Prostate gland (tissue), 2 donors: ENCODE measurements around the gene NCOA1. TPM values are rescaled to one million over a fixed set of nuclear protein-coding genes. Genes with fewer than 3 reads are reported as not detected.

Source experiments
- DNase-seq: peaks from one replicate; pipeline ENCODE4 v3.0.0-alpha.2; 2019; ENCODE audit warnings: low spot score
- H3K27ac ChIP-seq, 2 donors: fragments of 200-600 bp; sonication (generic); 2 replicates each; pipeline ENCODE4 v1.5.1; 2017 to 2019
- H3K27me3 ChIP-seq: fragments of 200-600 bp; sonication (generic); replicated peaks from 2 replicates; pipeline ENCODE4 v1.5.1; 2019; ENCODE audit not compliant: insufficient read depth
- H3K36me3 ChIP-seq, 2 donors: fragments of 200-600 bp; sonication (generic); 1 replicate in 1 of 2; 2 replicates in 1 of 2; pipeline versions ENCODE4 v1.5.1 to v1.8.1; 2017 to 2019
- H3K4me1 ChIP-seq: fragments of 200-600 bp; sonication (generic); replicated peaks from 2 replicates; pipeline ENCODE4 v1.5.1; 2019
- H3K4me3 ChIP-seq, 2 donors: fragments of 200-600 bp; sonication (generic); 2 replicates each; pipeline ENCODE4 v1.5.1; 2017 to 2019
- H3K9me3 ChIP-seq: fragments of 200-600 bp; sonication (generic); 2 replicates; pipeline ENCODE4 v1.5.1; 2017
- CTCF ChIP-seq, 4 experiments: fragments of 200-600 bp in 2 of 4; fragments of 450-650 bp in 2 of 4; sonication (generic) in 2 of 4; IDR thresholded peaks; 1 replicate in 3 of 4; 2 replicates in 1 of 4; pipeline ENCODE4 v1.5.1; 2016 to 2019; ENCODE audit warnings: antibody characterized with exemption in 4 of 4, mild to moderate bottlenecking in 2 of 4, moderate library complexity in 2 of 4
- POLR2A ChIP-seq: fragments of 450-650 bp; IDR thresholded peaks from one replicate; pipeline ENCODE4 v1.6.1; 2016; ENCODE audit warnings: antibody characterized with exemption, mild to moderate bottlenecking
- POLR2AphosphoS5 ChIP-seq: sonication (generic); formaldehyde crosslinking; IDR thresholded peaks from one replicate; pipeline ENCODE4 v1.6.1; 2017; ENCODE audit warnings: antibody characterized with exemption
- WGBS: methylation state at CpG from one replicate; pipeline ENCODE4 v1.1.5; 2018; 5-methylcytosine and 5-hydroxymethylcytosine counted together
- intact Hi-C: fragments of 100-400 bp; cut with DNase I; formaldehyde crosslinking; loops from one replicate; pipeline ENCODE4 v1.14.2; 2022
- total RNA-seq, 2 donors: library from RNA; depleted of rRNA; stranded (reverse); fragments of >200 nt; gene quantifications; one replicate each; pipeline ENCODE4 v1.1.0, GENCODE V29; 2016

The NCOA1 gene
- total RNA-seq, 2 donors from 2014 or later = 24.9 to 72.4 TPM

GRCh38 chr2:24452502-24452885 is 38.6 kb upstream of the NCOA1 start:
- H3K4me3 ChIP-seq = no peak overlapping the region
- no peak overlapping the region for H3K27ac ChIP-seq
- intact Hi-C loops = no loop called here
- H3K36me3 ChIP-seq = no peaks in the 10 kb centered on the region
- no peaks in the 10 kb centered on the region for H3K4me1 ChIP-seq
- no peaks in the 10 kb centered on the region for H3K27me3 ChIP-seq
- H3K9me3 ChIP-seq = no peaks in the 10 kb centered on the region
- WGBS = 78% methylated on average over 4 of the region's 4 CpGs
- TF ChIP-seq CTCF (IDR thresholded peaks at IDR 0.05) = no peak
- no peak for TF ChIP-seq POLR2AphosphoS5
- no peak for TF ChIP-seq POLR2A
- DNase-seq = no peak

- TF ChIP-seq POLR2AphosphoS5 (no peak), CTCF (IDR thresholded peaks at IDR 0.05) (no peak), POLR2A (no peak)
- Histone ChIP-seq H3K9me3 (no peaks in the 10 kb centered on the region), H3K4me3 (no peak overlapping the region)
Observed at GRCh38 chr2:24453379-24454073, 37.5 kb upstream of the NCOA1 start.

GRCh38 chr2:24454294-24454693 is 36.8 kb upstream of the NCOA1 start:
- Histone ChIP-seq H3K27ac (no peak overlapping the region), H3K9me3 (no peaks in the 10 kb centered on the region), H3K36me3 (no peaks in the 10 kb centered on the region), H3K4me3 (peak overlapping the region in 1 of 2 donors; percentile 9), H3K27me3 (no peaks in the 10 kb centered on the region), H3K4me1 (no peaks in the 10 kb centered on the region)
- 33% methylated on average over 12 of the region's 12 CpGs for WGBS
- intact Hi-C loops = no loop called here
- TF ChIP-seq POLR2A (no peak), CTCF (IDR thresholded peaks at IDR 0.05) (no peak), POLR2AphosphoS5 (no peak)
- no peak for DNase-seq

More at GRCh38 chr2:24453379-24454073, 37.5 kb upstream of the NCOA1 start:
- Histone ChIP-seq H3K36me3 (no peaks in the 10 kb centered on the region), H3K27me3 (no peaks in the 10 kb centered on the region), H3K4me1 (no peaks in the 10 kb centered on the region), H3K27ac (no peak overlapping the region)
- WGBS = 88% methylated on average over 2 of the region's 2 CpGs
- intact Hi-C loops = no loop called here
- DNase-seq = no peak

GRCh38 chr2:24456599-24457556 is 34.2 kb upstream of the NCOA1 start:
- no peak for TF ChIP-seq POLR2A
- no peak for TF ChIP-seq CTCF (IDR thresholded peaks at IDR 0.05)
- TF ChIP-seq POLR2AphosphoS5 = no peak

More at GRCh38 chr2:24456599-24457556, 34.2 kb upstream of the NCOA1 start:
- peak; percentile 9 for DNase-seq
- intact Hi-C loops = no loop called here
- no peak overlapping the region for H3K4me3 ChIP-seq
- no peaks in the 10 kb centered on the region for H3K36me3 ChIP-seq
- H3K27ac ChIP-seq = no peak overlapping the region
- H3K9me3 ChIP-seq = no peaks in the 10 kb centered on the region
- whole genome bisulfite sequencing = 57% methylated on average over 8 of the region's 8 CpGs
- H3K27me3 ChIP-seq = no peaks in the 10 kb centered on the region
- H3K4me1 ChIP-seq = no peaks in the 10 kb centered on the region
